SU-DHL-6 (cell line): ENCODE measurements around the gene IL11.

Experiments used
- H2AFZ ChIP-seq: fragments of 200-600 bp; sonication (generic); 2 replicates; pipeline ENCODE4 v1.6.1; 2014; ENCODE audit warnings: low read depth, mild to moderate bottlenecking, moderate library complexity, mixed read lengths, antibody characterized with exemption, low read length; ENCODE audit not compliant: severe bottlenecking
- H3F3A ChIP-seq: fragments of 200-600 bp; shearing (Covaris generic); 2 replicates; pipeline ENCODE4 v1.6.0; 2016; ENCODE audit warnings: antibody characterized with exemption, mild to moderate bottlenecking; ENCODE audit not compliant: insufficient read depth
- H3K27ac ChIP-seq: fragments of 200-600 bp; sonication (generic); 2 replicates; pipeline ENCODE4 v1.5.1; 2016; ENCODE audit warnings: low read depth, mild to moderate bottlenecking, low read length, moderate library complexity, mixed read lengths
- H3K27me3 ChIP-seq: fragments of 200-600 bp; sonication (generic), shearing (Covaris generic); 2 replicates; pipeline ENCODE4 v1.6.0; 2014; ENCODE audit warnings: mild to moderate bottlenecking, low read length
- H3K36me3 ChIP-seq: fragments of 200-600 bp; sonication (generic); 2 replicates; pipeline ENCODE4 v1.6.1; 2014; ENCODE audit warnings: mild to moderate bottlenecking, low read length, mixed read lengths
- H3K4me2 ChIP-seq: fragments of 300-600, 200-600 bp; shearing (Covaris generic), sonication (generic); 2 replicates; pipeline ENCODE4 v1.6.0; 2014; ENCODE audit warnings: low read length, low read depth, mild to moderate bottlenecking; ENCODE audit not compliant: poor library complexity, severe bottlenecking
- H3K4me3 ChIP-seq: fragments of 200-600 bp; sonication (generic); 2 replicates; pipeline ENCODE4 v1.5.1; 2014; ENCODE audit warnings: antibody characterized with exemption, low read length, mild to moderate bottlenecking, mixed read lengths; ENCODE audit not compliant: insufficient read depth, poor library complexity, severe bottlenecking
- H3K79me2 ChIP-seq: fragments of 200-600 bp; sonication (generic); 2 replicates; pipeline ENCODE4 v1.6.1; 2014; ENCODE audit warnings: mild to moderate bottlenecking, low read length, moderate library complexity; ENCODE audit not compliant: insufficient read depth
- H3K9ac ChIP-seq: fragments of 200-600 bp; sonication (generic); 2 replicates; pipeline ENCODE4 v1.7.0; 2014; ENCODE audit warnings: mild to moderate bottlenecking, low read length
- H3K9me2 ChIP-seq: fragments of 200-600 bp; sonication (generic); replicated peaks from 2 replicates; pipeline ENCODE4 v1.6.1; 2014; ENCODE audit warnings: low read length; ENCODE audit not compliant: insufficient read depth
- H3K9me3 ChIP-seq: fragments of 200-600 bp; sonication (generic); 2 replicates; pipeline ENCODE4 v1.6.1; 2014; ENCODE audit warnings: low read length, mixed read lengths; ENCODE audit not compliant: insufficient read depth
- H4K20me1 ChIP-seq: fragments of 200-600 bp; sonication (generic); 2 replicates; pipeline ENCODE4 v1.6.1; 2014; ENCODE audit warnings: low read depth, mild to moderate bottlenecking, antibody characterized with exemption, low read length, moderate library complexity, mixed read lengths
- CTCF ChIP-seq: fragments of 200-600 bp; sonication (generic); IDR thresholded peaks from one replicate; pipeline ENCODE4 v1.5.1; 2017; ENCODE audit warnings: antibody characterized with exemption, mild to moderate bottlenecking, low read length, moderate library complexity; ENCODE audit not compliant: insufficient read depth, poor library complexity, severe bottlenecking
- EZH2phosphoT487 ChIP-seq: fragments of 200-600 bp; sonication (generic), shearing (Covaris generic); conservative IDR thresholded peaks from 2 replicates; pipeline ENCODE4 v1.6.1; 2018; ENCODE audit warnings: mild to moderate bottlenecking, antibody characterized with exemption, low read length, moderate library complexity, mixed read lengths

Gene IL11

GRCh38 chr19:55379174-55379573 is 8.9 kb upstream of the IL11 start:
- H3K79me2 ChIP-seq, result no peaks in the 10 kb centered on the region
- no peaks in the 10 kb centered on the region for H4K20me1 ChIP-seq
- H3K9me2 ChIP-seq, result no peaks in the 10 kb centered on the region
- no peak overlapping the region for H2AFZ ChIP-seq
- 0 out of 2 replicates have a peak, but pooled peaks cover 3% of the 10 kb centered on the region for H3F3A ChIP-seq
- no peak overlapping the region for H3K9ac ChIP-seq
- H3K36me3 ChIP-seq, result no peaks in the 10 kb centered on the region
- H3K9me3 ChIP-seq, result no peaks in the 10 kb centered on the region
- H3K27me3 ChIP-seq, result no peaks in the 10 kb centered on the region
- no peak overlapping the region for H3K4me3 ChIP-seq
- TF ChIP-seq CTCF, result no peak
- no peak for TF ChIP-seq EZH2phosphoT487
- no peak overlapping the region for H3K4me2 ChIP-seq
- no peak overlapping the region for H3K27ac ChIP-seq

GRCh38 chr19:55377356-55378131 is 7.3 kb upstream of the IL11 start:
- Histone ChIP-seq H3F3A (no peaks in the 10 kb centered on the region), H3K79me2 (no peaks in the 10 kb centered on the region), H3K4me2 (no peak overlapping the region), H3K27ac (no peak overlapping the region), H3K9me2 (no peaks in the 10 kb centered on the region), H3K4me3 (no peak overlapping the region), H4K20me1 (no peaks in the 10 kb centered on the region), H3K9me3 (no peaks in the 10 kb centered on the region), H3K36me3 (no peaks in the 10 kb centered on the region), H3K27me3 (no peaks in the 10 kb centered on the region), H3K9ac (no peak overlapping the region), H2AFZ (no peak overlapping the region)
- TF ChIP-seq CTCF (no peak), EZH2phosphoT487 (no peak)

DNA sequence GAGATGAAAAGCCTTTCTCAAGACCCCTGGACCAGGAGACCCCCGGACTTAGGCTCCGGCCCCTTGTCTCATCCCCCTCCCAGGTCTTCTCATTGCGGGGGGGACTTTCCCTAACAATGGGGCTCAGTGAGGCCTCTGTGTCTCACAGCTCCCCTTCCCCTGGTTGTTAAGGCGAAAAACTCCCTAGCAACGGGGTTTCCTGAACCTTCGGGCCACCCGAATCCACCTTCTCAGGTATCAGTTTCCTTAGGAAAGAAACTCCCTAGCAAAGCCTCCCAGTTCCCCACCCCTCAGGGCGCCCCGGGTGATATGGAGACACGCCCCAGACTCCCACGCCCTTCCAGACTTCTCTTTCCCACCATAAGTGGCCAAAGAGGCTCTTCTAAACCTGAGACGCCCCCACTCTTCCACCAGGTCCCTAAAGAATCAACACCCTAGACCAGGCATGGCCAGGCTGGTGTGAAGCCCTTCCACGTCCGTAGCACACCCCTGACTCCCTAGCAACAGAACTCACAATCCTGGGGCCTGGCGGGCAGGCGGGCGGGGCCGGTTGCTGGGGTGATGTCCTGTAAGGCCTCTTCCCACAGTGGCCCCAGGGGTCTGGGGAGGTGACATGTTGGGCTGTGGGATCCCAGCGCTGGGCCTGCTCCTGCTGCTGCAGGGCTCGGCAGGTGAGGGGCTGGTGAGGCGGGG is 6.1 kb upstream of the IL11 start, which contains the start of gene TMEM190:
TSS of gene TMEM190 (plus strand) at position 586 of the 693 bp plus-strand sequence. CDS start at position 614, 28 bp downstream.
- Histone ChIP-seq H2AFZ (no peak within 1 kb of the TSS), H3K79me2 (no peaks in the 10 kb centered on the region), H3K4me2 (no peak within 1 kb of the TSS), H4K20me1 (no peaks in the 10 kb centered on the region), H3K9ac (no peak within 1 kb of the TSS), H3K36me3 (no peaks in the 10 kb centered on the region), H3K9me2 (no peaks in the 10 kb centered on the region), H3K27ac (no peak within 1 kb of the TSS), H3K27me3 (no peaks in the 10 kb centered on the region), H3K9me3 (no peaks in the 10 kb centered on the region), H3K4me3 (no peak within 1 kb of the TSS), H3F3A (no peaks in the 10 kb centered on the region)
- no peak for TF ChIP-seq CTCF
- no peak for TF ChIP-seq EZH2phosphoT487
